ENCODE data around the gene USP53.
"Not testable (repeated sequence)": the region's sequence is repeated elsewhere in the genome, so short reads cannot be mapped to it uniquely, and the experiment has no call there.

The USP53 gene

DNA sequence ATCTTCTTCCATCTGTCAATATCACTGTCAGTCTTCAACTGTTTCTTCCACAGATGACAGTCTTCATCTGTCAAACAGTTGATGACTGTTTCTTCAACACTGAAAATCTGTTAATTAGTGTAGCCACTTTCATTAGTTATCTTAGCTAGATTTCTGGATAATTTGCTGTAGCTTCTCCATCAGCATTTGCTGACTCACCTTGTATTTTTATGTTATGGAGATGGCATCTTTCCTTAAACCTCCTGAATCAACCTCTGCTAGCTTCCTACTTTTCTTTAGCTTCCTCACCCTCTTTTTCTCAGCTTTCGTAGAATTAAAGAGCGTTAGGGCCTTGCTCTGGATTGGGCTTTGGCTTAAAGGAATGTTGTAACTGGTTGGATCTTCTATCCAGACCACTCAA, 25.1 kb downstream of the USP53 start:
- DNase-seq (ENCODE audit: insufficient read length, low spot score), result no peak
- no peak for TF ChIP-seq POLR2A (IDR thresholded peaks at IDR 0.05; ENCODE audit: low read depth, low read length)
- FAIRE-seq, result no peak

DNA sequence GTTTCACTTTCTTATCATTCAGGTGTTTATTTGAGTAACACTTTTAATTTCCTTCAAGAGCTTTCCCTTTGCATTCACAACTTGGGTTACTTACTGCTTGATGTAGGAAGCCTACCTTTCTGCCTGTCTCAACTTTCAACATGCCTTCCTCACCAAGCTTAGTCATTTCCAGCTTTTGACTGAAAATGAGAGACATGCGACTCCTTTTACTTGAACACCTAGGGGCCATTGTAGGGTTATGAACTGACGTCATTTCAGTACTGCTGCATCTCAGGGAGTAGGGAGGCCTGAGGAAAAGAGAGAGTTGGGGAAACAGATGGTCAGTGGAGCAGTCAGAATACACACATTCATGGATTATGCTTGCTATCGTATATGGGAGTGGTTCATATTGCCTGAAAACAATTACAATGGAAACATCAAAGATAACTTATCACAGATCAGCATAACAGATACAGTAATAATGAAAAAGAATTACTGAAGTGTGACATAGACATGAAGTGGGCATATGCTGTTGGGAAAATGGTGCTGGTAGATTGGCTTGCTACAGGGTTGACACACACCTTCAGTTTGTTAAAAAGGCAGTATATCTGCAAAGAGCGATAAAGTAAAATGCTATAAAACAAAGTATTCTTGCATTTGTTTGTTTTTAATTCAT, 25.7 kb downstream of the USP53 start:
- DNase-seq (ENCODE audit: insufficient read length, low spot score), result no peak
- FAIRE-seq, result no peak
- no peak for TF ChIP-seq POLR2A (IDR thresholded peaks at IDR 0.05; ENCODE audit: low read depth, low read length)

DNA sequence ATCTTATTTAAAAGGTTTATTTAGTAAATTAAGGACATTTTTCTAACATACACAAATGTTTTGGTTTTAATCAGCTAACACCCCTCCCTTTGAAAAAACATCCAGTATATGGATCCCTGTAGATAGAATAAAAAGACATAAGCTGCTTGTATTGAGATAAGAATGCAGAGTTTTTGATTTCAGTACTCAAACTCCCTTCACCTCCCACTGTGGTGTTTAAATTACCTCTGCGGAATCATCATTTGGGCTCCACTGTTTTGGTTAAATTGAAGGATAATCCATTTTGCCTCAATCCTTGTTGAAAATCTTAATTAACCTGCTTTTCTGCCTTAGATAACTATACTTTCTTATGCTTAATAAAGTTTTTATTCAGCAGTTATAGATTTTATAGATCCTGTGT, 27.6 kb downstream of the USP53 start:
- FAIRE-seq (no peak), DNase-seq (ENCODE audit: insufficient read length, low spot score) (no peak)
- no peak for TF ChIP-seq POLR2A (IDR thresholded peaks at IDR 0.05; ENCODE audit: low read depth, low read length)

DNA sequence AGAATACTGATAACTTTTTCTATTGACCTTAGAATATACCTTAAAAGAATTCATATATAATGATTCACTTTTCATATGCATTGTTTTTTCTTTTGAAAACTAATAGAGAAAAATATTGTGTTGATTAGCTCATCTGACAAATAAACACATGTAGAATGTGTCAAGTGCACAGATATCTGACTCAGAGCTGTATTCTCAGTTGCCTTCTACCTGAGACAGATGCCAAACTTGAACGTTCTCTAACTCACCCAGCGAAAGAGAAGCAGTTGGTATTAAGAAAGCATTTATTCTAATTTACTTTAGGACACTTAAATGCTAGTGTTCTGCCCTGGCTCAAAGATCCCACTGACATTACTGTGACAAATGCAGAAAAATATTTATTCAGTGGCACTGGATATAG, 28.1 kb downstream of the USP53 start:
- no peak for FAIRE-seq
- DNase-seq (ENCODE audit: insufficient read length, low spot score), result no peak
- TF ChIP-seq POLR2A (IDR thresholded peaks at IDR 0.05; ENCODE audit: low read depth, low read length), result no peak

DNA sequence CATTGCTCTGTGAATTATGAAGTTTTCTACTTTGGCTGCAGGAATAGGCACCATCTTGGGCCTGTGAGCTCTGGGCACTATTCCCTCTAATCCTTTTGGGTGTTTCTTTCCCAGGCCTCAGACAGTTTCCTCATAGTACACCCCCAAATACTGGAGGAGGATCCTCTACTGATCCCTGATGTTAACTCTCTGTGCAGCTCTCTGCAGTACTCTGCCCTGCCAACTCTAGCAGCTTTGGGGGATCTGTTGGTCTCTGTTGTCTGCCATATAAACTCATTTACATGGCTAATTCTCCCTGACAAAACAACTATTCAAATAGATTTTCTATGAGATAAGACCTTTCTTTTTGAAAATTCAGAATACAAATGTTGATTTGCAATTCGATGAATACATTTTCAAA, 29.9 kb downstream of the USP53 start:
- no peak for TF ChIP-seq POLR2A (IDR thresholded peaks at IDR 0.05; ENCODE audit: low read depth, low read length)
- FAIRE-seq, result no peak

DNA sequence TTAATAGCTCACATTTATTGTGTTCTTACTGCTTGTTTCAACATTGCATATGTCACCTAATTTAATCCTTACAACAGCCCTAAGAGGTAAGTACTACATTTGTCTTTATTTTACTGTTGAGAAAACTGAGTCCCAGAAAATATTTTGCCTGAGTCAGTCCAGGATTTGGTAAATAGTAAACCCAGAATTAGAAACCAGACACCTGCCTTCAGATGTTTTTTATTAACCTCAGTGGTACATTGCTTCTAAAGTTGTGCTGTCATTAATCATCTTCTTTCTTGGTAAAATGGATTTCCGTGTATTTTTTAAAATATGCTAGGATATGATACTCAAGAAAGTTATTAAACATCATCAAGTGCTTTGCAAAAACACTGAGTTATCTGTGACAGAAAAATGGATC, 31.4 kb downstream of the USP53 start:
- no peak for TF ChIP-seq POLR2A (IDR thresholded peaks at IDR 0.05; ENCODE audit: low read depth, low read length)
- FAIRE-seq, result no peak
- DNase-seq (ENCODE audit: insufficient read length, low spot score), result no peak

More for the DNA sequence above, 29.9 kb downstream of the USP53 start:
- DNase-seq (ENCODE audit: insufficient read length, low spot score), result no peak

DNA sequence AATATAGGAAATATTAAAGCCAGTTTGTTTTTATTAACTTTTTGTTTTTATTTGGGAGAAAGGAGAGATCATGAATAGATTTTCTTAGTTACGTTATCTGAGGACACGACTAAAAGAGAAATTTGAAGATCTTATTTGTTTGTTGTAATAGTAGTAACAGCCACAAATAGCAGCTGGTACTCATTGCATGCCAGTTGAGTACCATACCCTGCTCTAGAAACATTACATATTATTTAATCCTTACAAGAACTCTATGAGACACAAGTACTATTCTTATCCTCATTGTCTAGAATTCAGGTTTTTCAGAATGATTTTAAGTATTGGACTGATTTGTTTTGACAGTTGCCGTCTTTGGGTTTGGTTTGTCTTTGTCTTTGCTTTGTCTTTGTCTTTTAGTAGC, 31.8 kb downstream of the USP53 start:
- TF ChIP-seq POLR2A (IDR thresholded peaks at IDR 0.05; ENCODE audit: low read depth, low read length), result no peak
- DNase-seq (ENCODE audit: insufficient read length, low spot score) (no peak), FAIRE-seq (no peak)

DNA sequence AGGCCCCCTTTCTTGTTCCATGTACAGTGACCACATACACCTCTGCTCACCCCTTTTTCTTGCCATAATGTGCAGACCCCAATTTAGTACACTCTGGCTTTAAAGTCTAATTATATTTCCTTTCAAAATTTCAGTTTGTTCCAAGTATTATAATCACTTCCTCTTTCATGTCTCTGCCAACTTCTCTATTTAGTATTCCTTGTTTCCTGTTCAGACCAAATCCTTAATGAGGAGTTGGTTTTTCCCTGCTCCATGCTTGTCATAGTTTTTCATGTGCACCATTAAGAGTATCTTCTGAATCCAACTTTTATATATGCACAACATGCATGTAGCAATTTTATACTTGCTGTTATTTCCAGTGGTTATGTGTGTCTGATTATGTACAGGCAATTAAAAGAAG, 32.3 kb downstream of the USP53 start:
- DNase-seq (ENCODE audit: insufficient read length, low spot score) (no peak), FAIRE-seq (no peak)
- no peak for TF ChIP-seq POLR2A (IDR thresholded peaks at IDR 0.05; ENCODE audit: low read depth, low read length)

DNA sequence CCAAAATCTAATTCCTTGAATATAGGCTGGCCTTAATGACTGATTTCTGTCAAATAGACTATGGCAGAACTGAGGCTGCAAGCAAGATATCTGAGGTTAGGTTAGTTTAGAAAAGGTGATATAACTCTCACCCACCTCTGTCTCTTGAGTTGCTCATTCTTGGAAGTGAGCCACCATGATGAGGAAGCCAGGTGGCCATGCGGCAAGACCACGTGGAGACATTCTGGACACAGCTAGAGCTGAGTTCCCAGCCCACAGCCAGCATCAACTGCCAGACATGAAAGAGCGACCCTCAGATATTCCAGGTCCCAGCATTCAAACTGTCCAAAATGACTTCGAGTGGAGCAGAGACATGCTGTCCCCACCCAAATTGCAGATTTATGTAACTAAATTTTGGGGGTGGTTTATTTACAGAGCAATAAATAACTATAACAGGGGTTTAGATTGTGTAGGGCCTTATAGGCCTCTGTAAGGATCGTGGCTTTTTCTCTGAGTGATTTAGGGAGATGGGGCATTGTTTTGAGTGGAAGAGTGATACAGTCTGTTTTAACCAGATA, 33.7 kb downstream of the USP53 start:
- no peak for TF ChIP-seq POLR2A (IDR thresholded peaks at IDR 0.05; ENCODE audit: low read depth, low read length)
- FAIRE-seq (no peak), DNase-seq (ENCODE audit: insufficient read length, low spot score) (no peak)

DNA sequence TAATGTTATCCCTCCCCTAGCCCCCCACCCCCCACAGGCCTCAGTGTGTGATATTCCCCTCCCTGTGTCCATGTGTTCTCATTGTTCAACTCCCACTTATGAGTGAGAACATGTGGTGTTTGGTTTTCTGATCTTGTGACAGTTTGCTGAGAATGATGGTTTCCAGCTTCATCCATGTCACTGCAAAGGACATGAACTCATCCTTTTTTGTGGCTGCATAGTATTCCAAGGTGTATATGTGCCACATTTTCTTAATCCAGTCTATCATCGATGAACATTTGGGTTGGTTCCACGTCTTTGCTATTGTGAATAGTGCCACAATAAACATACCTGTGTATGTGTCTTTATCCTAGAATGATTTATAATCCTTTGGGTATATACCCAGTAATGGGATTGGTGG, 38.5 kb downstream of the USP53 start:
- FAIRE-seq; DNase-seq (ENCODE audit: insufficient read length, low spot score): not testable (repeated sequence)

DNA sequence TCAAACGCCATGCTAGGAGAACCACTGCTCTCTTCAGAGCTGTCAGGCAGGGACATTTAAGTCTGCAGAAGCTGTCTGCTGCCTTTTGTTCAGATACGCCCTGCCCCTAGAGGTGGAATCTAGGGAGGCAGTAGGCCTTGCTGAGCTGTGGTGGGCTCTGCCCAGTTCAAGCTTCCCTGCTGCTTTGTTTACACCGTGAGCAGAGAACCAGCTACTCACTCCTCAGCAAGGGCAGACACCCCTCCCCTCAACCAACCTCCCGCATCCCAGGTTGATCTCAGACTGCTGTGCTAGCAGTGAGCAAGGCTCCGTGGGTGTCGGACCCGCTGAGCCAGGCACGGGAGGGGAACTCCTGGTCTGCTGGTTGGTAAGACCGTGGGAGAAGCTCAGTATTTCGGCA, 42.7 kb downstream of the USP53 start:
- DNase-seq (ENCODE audit: insufficient read length, low spot score); FAIRE-seq: not testable (repeated sequence)

DNA sequence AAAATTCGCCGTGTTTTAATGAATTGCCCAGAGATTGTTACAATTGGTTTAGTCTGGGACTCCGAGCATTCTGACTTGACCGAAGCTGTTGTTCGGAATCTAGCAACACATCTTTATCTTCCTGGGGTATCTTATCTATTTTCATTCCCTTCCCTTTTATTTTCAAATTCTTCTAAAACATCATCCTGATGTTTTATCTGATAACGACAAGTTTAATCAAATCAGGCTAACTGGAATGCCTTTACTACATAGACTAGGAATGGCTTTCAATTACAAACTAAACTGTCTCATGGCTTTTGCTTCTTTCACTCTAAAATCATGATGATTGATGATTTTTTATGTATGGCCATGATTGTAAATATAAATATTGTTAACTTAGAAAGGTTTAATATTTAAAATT, 48.0 kb downstream of the USP53 start:
- no peak for TF ChIP-seq POLR2A (IDR thresholded peaks at IDR 0.05; ENCODE audit: low read depth, low read length)
- no peak for DNase-seq (ENCODE audit: insufficient read length, low spot score)
- FAIRE-seq, result no peak

DNA sequence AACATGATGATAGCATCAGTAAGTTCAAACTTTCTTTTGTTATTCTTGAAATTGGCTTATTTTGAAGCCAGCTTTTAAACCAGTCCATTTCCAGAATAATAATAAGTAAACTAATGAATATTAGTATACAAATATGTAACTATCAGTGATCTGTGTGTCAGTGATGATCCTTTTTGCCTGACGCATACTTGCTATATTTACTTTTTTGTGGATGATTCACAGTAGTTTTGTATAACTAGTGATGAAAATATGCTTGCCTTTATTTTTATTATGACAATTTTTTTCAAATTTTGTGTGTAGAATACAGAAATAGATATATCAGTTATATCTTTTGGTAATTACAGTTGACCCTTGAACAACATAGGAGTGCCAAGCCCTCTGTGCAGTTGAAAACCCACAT, 49.5 kb downstream of the USP53 start:
- no peak for FAIRE-seq
- DNase-seq (ENCODE audit: insufficient read length, low spot score), result no peak
- TF ChIP-seq POLR2A (IDR thresholded peaks at IDR 0.05; ENCODE audit: low read depth, low read length), result no peak

DNA sequence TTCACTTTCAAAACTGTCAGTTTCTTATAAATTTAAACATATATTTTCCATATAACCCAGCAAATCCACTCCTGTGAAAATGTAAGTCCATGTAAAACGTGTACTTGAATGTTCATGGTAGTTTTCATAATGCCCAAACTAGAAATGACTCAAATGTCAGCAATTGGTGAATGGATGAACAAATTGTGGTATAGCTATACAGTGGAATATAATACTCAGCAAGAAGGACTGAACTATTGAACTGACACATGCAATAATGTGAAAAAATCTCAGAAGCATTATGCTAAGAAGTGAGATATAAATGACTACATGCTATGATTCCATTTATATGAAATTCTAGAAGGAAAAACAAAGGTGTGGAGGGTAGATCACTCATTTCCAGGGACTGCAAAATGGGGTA, 52.2 kb downstream of the USP53 start:
- FAIRE-seq (no peak), DNase-seq (ENCODE audit: insufficient read length, low spot score) (no peak)
- TF ChIP-seq POLR2A (IDR thresholded peaks at IDR 0.05; ENCODE audit: low read depth, low read length), result no peak

DNA sequence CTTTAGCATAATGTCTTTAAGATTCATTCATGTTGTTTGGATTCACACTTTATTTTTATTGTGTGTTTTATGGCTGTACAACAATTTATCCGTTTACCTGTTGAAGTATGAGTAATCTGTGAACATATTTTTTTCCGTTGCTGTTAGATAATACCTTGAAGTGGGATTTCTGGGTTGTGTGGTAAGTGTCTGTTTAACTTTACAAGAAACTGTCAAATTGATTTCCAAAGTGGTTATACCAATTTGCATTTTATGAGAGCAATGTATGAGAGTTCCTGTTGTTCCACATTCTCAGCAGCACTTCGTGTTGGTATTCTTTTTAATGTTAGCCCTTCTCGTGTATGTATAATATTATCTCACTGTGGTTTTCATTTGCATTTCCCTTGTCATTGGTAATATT, 53.6 kb downstream of the USP53 start:
- no peak for DNase-seq (ENCODE audit: insufficient read length, low spot score)
- no peak for FAIRE-seq
- no peak for TF ChIP-seq POLR2A (IDR thresholded peaks at IDR 0.05; ENCODE audit: low read depth, low read length)

DNA sequence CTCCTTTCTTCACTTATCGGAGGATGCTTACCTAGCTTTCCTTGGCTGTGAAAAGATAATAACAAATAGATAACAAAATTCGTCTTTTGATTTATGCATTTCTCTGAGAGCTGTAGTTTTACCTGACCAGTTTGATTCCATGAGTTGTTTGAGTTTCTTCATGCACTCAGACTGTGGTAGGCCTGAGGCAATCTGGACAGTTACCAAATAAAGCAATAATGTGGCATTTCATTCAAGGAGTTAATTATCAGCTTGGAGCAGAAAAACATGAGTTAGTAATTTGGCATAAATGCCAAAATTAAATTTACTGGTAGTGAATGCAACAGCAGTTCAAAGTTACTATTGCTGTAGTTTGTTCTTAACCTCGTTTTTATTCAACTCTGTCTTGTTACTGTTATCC, 56.0 kb downstream of the USP53 start:
- DNase-seq (ENCODE audit: insufficient read length, low spot score), result no peak
- no peak for FAIRE-seq
- TF ChIP-seq POLR2A (IDR thresholded peaks at IDR 0.05; ENCODE audit: low read depth, low read length), result no peak

All from H54 (cell line).